GM19463 (cell line): ENCODE measurements around the gene JAK1.

Experiments used
- ATAC-seq: cut with Tn5 transposase; IDR thresholded peaks from one replicate; pipeline ENCODE4 v1.9.1; 2021; ENCODE audit warnings: mild to moderate bottlenecking, moderate library complexity; ENCODE audit not compliant: unreplicated experiment

Gene JAK1

GRCh38 chr1:64980745-64981600 lies 14.6 kb upstream of the JAK1 start:
- no peak for ATAC-seq

DNA sequence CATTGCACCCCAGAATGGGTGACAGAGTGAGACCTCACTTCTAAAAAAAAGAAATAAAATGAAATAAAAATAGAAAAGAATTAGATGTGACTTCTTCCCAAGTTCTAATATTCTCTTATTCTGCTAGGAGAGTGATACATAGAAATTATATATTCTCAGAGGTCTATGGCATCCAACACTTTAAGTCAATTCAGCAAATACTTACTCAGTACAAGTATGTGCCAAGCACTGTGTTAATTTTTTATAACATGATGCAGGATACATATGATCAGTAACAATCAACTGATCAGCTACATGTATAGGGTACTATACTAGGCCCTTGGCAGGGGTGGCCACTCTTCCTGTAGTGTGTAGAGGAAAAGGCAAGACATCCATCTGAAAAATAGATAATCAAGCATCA lies 13.0 kb upstream of the JAK1 start:
- no peak for ATAC-seq

GRCh38 chr1:64976361-64976760 lies 10.0 kb upstream of the JAK1 start:
- ATAC-seq, result no peak

DNA sequence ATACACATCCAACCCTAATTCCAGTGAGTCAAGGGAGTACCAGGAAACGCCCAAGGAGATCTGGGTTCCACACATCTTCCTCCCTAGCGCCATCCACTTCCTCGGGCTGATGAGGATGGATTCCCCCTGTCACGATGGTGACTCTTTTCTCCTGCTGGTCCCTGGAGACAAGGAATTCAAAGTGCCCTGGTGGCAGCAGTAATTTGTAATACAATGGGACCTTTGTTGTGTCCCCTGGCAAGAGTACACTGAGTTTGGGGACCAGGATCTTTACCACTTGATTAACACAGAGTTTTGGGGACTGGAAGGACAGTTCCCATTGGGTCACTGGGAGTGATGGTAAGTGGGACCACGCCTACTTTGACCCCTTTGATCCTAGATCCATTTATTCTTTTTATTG lies 9.4 kb upstream of the JAK1 start:
- no peak for ATAC-seq

DNA sequence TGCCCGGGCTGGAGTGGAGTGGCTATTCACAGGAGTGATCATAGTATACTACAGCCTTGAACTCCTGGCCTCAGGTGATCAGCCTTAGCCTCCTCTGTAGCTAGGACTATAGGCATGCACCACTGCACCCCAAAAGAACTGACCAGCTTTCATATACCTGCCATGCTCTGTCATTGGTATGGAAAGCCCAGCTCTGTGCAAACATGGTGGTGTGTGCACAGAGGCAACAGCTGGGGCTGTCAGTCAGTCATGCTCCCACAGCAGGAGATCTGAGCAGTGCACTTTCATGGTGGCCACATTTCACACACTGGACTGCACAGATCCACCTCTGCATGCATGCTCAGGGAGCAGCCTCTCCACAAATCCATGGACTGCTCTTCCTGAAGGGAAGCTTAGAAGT lies 8.8 kb upstream of the JAK1 start:
- ATAC-seq, result no peak

- ATAC-seq, result no peak
Measured at GRCh38 chr1:64974288-64974825, 8.0 kb upstream of the JAK1 start.

GRCh38 chr1:64973061-64973647 lies 6.8 kb upstream of the JAK1 start:
- no peak for ATAC-seq

DNA sequence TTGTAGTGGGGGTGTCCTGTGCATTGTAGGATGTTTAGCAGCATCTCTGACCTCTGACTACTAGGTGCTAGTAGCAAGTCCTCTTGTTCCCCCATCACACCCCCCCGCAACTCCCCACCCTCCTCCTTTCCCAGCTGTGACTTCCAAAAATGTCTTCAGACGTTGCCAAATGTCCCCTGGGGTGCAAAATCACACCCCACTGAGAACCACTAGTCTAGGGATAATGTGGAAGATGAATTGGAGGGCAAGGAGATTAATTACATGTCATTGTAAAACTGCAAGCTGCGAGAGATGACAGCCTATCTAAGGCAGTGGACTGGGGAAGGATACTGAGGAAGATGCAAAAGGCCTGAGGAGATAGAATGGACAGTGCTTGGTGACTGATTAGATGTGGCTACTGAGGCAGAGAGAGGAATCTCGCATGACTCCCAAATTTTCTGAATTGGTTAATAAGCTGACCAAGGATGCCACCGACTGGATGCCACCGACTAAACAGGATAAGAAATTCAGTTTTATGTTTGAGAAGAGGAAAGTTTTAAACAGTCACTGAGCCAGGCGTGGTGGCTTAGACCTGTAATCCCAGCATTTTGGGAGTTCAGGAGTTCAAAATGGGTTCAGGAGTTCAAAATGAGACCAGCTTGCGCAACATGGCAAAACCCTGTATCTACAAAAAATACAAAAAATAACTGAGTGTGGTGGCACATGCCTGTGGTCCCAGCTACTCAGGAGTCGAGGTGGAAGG lies 3.1 kb upstream of the JAK1 start:
- ATAC-seq, result no peak

GRCh38 chr1:64967381-64967780 lies 1.0 kb upstream of the JAK1 start:
- no peak for ATAC-seq

DNA sequence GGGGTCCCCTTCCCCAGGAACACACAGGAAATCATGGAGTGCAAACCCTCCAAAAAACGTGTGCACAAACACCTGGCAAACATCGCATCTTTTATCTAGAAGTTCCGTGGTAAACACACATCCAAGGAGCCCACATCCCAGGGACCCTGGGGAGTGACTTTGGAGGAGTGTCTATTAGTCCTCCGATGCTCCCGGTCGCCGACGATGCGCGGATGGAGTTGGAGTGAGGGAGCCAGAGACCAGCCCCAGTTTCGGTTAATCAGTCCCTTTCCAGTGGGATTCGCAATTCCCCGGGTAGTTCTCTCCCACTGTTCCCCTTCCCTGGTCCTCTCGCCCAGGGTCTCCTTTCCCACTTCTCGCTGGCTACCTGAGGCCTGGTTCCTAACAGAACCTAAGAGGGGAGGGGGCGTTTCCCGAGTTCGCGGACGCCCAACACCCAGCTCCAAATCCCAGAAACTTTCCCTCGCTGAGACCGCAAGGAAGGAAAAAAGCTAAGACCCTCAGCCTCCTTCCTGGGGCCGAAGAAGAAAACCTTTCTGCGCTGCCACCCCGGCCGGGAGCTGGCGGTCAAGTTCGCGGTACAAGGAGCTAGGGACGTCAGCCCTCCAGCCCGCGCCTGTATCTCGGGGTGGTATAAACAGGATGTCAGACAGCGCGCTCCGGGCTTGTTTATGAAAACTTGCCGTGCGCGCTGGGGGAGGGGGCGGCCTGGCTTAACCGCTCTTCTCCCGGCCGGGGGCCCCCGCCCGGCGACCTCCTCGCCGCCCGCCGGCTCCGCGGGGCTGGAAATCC lies 787 bp downstream of the JAK1 start:
- ATAC-seq, result peak; percentile 38

DNA sequence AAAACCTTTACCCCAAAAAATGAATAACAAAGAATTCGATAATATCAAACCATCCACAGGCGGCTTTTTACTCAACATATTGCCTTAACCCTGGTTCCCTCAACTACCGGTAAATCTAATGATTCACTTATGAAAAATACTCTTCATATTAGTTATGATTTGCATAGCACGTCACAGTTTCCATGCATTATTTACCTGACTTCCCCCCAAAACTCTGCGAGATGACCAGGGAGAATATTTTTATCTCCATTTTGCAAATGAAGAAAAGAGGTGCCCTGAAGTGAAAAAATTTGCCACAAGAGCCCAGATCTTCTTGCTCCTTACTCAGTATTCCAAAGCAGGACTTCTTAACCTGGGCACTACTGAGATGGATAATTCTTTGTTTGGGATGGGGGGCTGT lies 2.9 kb downstream of the JAK1 start:
- ATAC-seq, result no peak

DNA sequence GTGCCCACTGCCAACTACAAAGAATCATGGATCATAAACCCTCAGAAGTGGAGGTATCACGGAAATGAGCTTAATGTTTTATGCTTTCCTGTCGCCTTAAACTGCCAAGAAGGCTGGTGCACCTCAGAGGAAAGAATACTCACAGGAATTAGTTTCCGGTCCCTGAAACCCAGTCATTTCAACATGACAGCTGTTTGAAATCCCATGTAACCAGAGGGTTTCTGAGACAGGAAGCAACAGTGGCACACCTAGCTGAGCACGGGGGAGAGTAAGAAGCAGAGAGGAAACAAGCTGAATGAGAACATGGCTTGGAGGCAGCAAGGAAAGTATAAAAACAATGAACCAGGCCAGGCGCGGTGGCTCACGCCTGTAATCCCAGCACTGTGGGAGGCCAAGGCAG lies 3.9 kb downstream of the JAK1 start:
- ATAC-seq, result no peak

DNA sequence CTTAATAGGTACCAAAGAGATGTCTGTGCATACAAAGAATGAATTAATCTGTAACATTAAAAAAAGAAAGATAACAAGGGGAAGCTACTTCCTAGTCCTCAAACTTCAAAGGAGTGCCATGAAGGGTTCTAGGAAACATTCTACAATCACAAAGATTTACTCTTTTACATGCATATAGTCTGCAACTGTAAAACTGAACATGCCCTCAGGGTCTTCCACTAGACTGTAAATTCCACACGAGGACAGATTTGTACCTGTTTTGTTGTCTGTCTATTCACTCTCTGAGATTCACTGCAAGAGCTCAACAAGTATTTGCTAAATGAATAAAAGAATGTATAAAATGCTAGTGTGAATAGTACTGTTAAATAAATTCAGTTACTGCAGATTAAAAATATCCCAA lies 4.4 kb downstream of the JAK1 start:
- ATAC-seq, result no peak

DNA sequence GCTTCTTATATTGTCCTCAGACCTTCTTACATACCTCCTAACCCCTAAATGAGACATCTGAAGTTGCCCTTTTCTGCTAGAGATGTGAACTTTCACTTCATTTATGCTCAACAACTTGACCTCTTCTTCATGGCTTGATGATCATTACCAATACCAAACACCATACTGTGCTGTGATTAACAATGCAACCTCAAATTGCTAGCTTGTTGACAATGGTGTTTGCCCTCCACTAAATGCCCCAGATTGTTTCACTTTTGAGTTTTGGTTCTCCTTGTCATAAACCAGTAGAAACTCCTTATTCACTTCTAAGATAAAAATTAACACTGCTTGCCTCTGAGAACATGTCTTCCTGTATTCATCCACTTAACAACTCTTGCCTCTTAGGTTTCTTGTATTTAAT lies 5.6 kb downstream of the JAK1 start:
- peak; percentile 63 for ATAC-seq

- no peak for ATAC-seq
Measured at GRCh38 chr1:64959986-64960385, 6.4 kb downstream of the JAK1 start.

- peak; percentile 75 for ATAC-seq
Measured at GRCh38 chr1:64956733-64957441, 9.5 kb downstream of the JAK1 start.

GRCh38 chr1:64956010-64956640 lies 10.2 kb downstream of the JAK1 start:
- ATAC-seq, result no peak

DNA sequence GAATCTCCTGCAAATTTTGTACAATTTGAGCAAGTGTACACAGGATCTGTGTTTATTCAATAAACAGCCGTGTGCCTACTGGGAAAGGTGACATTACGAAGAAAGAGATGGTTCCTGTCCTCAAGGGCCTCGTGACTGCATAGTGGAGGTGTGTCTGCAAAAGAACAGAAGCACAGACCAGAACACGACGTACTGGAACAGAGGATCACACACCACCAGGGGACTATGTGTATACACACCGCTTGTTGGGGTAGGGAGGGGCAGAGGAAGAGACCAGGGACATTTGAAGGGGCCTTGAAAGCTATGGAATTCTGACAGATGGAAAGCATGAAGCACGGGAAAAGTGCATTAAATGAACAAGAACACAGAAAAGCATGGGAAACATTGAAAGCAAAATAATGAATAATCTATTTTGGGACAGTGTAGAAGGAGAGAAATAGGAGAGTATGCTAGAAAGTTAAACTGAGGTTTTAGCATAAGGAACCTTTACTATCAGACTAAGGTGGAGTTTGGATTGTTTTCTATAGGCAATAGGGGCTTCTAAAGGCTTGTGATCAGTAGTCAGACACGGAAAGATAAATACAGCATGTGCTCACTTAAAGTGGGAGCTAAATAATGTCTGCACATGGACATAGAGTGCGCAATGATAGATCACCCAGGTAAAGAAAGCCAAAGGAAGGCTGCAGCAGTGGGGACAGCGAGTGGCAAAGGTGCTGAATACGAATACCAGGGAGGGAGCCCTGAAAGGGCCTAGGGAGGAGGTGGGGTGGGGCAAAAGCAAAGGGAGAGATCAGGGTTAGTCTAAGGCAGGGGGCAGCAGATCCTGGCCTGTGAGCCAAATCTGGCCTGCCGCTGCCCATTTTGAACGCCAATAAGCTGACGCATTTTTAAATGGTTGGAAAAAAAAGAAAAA lies 11.0 kb downstream of the JAK1 start:
- no peak for ATAC-seq

DNA sequence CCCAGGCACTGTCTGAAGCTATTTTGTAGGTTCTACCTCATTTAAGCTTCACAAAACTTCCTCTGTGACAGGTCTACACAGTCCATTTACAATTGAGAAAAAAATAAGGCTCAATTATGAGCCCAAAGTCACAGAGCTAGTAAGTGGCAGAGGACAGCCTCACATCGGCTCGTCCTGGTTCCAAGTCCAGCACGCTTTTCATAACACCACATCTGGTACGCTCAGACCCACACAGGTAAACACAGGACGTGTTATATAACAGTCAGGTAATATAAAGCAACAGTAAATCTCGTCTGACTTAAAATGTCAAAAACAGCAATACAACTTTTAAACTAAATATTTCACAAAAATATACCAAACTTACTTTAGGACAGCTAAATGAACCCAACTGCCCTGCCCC lies 13.1 kb downstream of the JAK1 start:
- ATAC-seq, result no peak
